RWPE2 (cell line): ENCODE data around the gene CYB5R4.

ENCODE experiments used
- ATAC-seq: fragments of 200-7000 bp; cut with Tn5 transposase; 3 replicates; pipeline ENCODE4 v1.9.1; 2021; ENCODE audit warnings: low read depth
- DNase-seq: peaks from one replicate; pipeline ENCODE4 v3.0.0-alpha.2; 2020; ENCODE audit warnings: low spot score
- H3K27ac ChIP-seq: fragments of 450-650 bp; 2 replicates; pipeline ENCODE4 v1.5.1; 2017; ENCODE audit warnings: mild to moderate bottlenecking; ENCODE audit not compliant: poor library complexity, severe bottlenecking
- H3K27me3 ChIP-seq: fragments of 250-450 bp; sonication (Bioruptor Pico); 2 replicates; pipeline ENCODE4 v1.5.1; 2021; ENCODE audit warnings: mild to moderate bottlenecking, moderate library complexity; ENCODE audit not compliant: insufficient read depth, poor library complexity, severe bottlenecking
- H3K36me3 ChIP-seq: fragments of 250-450 bp; sonication (Bioruptor Pico); 2 replicates; pipeline ENCODE4 v1.5.1; 2020; ENCODE audit warnings: low read depth, mild to moderate bottlenecking, moderate library complexity
- H3K4me1 ChIP-seq: fragments of 250-450 bp; sonication (Bioruptor Pico); 2 replicates; pipeline ENCODE4 v1.5.1; 2021; ENCODE audit warnings: mild to moderate bottlenecking, moderate library complexity; ENCODE audit not compliant: insufficient read depth, poor library complexity, severe bottlenecking
- H3K4me3 ChIP-seq: fragments of 250-450 bp; sonication (Bioruptor Pico); 2 replicates; pipeline ENCODE4 v1.5.1; 2021; ENCODE audit warnings: mild to moderate bottlenecking, moderate library complexity; ENCODE audit not compliant: severe bottlenecking
- H3K9me3 ChIP-seq: fragments of 250-450 bp; sonication (Bioruptor Pico); 2 replicates; pipeline ENCODE4 v1.5.1; 2021; ENCODE audit warnings: mild to moderate bottlenecking, moderate library complexity; ENCODE audit not compliant: severe bottlenecking
- CTCF ChIP-seq: fragments of 450-650 bp; IDR thresholded peaks from one replicate; pipeline ENCODE4 v1.5.1; 2017; ENCODE audit warnings: mild to moderate bottlenecking, moderate library complexity; ENCODE audit not compliant: poor library complexity, severe bottlenecking

Gene CYB5R4

DNA sequence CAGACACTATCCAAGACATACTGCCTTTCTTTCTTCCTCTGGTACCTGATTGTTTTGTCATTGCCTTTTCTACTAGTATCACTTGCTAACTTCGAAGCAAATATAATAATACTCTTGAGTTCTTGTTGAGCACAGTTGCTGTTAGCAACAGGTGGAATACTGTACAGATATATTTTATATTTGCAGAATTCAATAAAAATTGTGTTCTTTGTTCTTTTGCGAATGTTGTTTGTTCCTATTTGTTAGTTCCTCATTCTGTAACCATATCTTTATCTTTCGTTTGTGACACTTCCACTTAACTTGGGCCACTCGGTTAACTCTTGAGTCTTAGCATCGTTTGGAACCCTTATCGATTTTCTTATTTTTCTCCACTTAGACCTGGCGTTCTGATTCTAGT is 868 bp downstream of the CYB5R4 start:
- DNase-seq (no peak), ATAC-seq (no peak)
- H3K4me1 ChIP-seq = peaks cover 11% of the 10 kb centered on the region
- no peak overlapping the region for H3K27ac ChIP-seq
- no peaks in the 10 kb centered on the region; the same call in 1 of the 2 replicates for H3K36me3 ChIP-seq
- H3K27me3 ChIP-seq = peaks cover 4% of the 10 kb centered on the region
- TF ChIP-seq CTCF = no peak
- peak overlapping the region; percentile 89 for H3K4me3 ChIP-seq
- no peaks in the 10 kb centered on the region for H3K9me3 ChIP-seq

DNA sequence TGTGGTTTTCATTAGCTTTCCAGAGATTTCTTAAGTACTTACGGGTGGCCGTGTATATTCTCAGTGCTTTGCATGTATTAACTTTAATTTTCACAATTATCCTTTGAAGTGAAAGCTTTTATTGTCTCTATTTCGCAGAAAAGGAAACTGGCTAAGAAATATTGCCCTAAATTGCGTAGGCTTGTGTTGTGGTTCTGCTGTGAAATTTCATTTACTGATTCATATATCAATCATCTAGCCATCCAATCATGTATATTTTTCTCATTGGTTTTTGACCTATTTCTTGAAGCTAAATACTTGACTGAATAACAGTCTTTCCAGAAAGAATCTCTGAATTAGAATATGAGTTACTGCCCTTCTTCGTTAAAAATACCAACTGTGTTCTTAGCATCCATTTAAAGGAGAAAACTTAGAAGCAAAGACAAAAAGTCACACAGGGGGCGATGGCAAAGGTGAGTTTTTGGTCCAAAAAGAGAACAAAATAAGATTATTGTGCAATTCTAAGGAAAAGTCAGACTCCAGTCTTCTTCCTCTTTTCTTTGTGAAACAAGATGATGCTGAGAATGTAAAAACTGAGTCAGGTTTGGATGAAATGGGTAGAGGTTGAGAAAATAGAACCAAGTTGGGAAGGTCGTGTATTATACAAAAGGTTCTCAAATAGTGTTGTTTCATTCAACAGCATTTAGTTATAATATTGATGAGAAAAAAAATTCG is 1.4 kb downstream of the CYB5R4 start:
- H3K4me3 ChIP-seq = peak overlapping the region; percentile 89
- TF ChIP-seq CTCF = no peak
- no peaks in the 10 kb centered on the region for H3K9me3 ChIP-seq
- peaks cover 3% of the 10 kb centered on the region for H3K27me3 ChIP-seq
- ATAC-seq (no peak), DNase-seq (no peak)
- no peaks in the 10 kb centered on the region; the same call in 1 of the 2 replicates for H3K36me3 ChIP-seq
- no peak overlapping the region for H3K27ac ChIP-seq
- peaks cover 11% of the 10 kb centered on the region for H3K4me1 ChIP-seq

DNA sequence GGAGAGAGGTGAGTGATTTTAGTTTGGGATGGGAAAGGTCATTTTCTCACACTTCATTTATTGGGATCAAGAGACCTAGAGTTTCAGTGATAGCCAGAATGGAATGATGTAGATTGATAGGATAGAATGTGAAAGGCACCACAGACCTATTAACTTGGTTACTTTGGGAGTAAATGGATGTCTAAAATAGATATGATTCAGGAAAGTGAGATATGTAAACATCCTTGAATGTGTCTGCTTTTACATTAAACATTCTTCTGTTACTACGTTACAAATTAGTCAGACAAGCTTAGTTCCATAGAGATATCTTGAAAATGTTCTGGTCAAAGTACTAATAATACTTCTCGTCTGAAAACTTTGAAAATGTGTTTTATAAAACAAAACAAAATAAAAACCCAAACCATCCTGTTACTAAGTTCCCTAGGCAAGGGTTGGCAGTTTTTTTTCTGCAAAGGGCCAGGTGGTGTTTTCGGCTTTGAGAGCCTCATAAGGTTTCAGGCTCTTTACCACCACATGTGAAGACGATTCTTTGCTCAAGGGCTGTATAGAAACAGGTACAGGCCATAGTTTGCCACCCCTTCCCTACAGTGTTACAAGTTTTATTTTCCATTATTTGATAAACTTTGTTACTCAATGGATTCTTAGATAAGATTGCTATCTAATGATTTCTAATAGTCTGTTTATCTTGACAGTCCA is 3.4 kb downstream of the CYB5R4 start:
- ATAC-seq = no peak
- Histone ChIP-seq H3K27ac (no peak overlapping the region), H3K4me3 (no peak overlapping the region), H3K4me1 (peaks cover 23% of the 10 kb centered on the region), H3K9me3 (no peaks in the 10 kb centered on the region), H3K27me3 (no peaks in the 10 kb centered on the region), H3K36me3 (peaks cover 4% of the 10 kb centered on the region; the same call in 1 of the 2 replicates)
- TF ChIP-seq CTCF = no peak
- no peak for DNase-seq

GRCh38 chr6:83867043-83867442 is 7.6 kb downstream of the CYB5R4 start:
- ATAC-seq (no peak), DNase-seq (no peak)
- Histone ChIP-seq H3K27ac (peak overlapping the region; percentile 84), H3K4me3 (no peak overlapping the region), H3K27me3 (no peaks in the 10 kb centered on the region), H3K9me3 (no peaks in the 10 kb centered on the region), H3K4me1 (peaks cover 26% of the 10 kb centered on the region), H3K36me3 (0 out of 2 replicates have a peak, but pooled peaks cover 4% of the 10 kb centered on the region)
- no peak for TF ChIP-seq CTCF
